Adrenal gland (tissue), 5 donors: ENCODE results near the gene FAM200B.

Experiments
- POLR2A ChIP-seq, 2 donors: fragments of 450-650 bp; IDR thresholded peaks; one replicate each; pipeline ENCODE4 v1.6.1; 2017; ENCODE audit warnings: antibody characterized with exemption in 2 of 2, mild to moderate bottlenecking in 2 of 2, moderate library complexity in 1 of 2
- TF ChIP-seq, protein P1 (sequence below), 6 experiments: fragments of 450-650 bp in 4 of 6; fragments of 200-600 bp in 2 of 6; sonication (generic) in 1 of 6; IDR thresholded peaks; 1 replicate in 5 of 6; 2 replicates in 1 of 6; pipeline versions ENCODE4 v1.5.1 to v1.8.0; 2016 to 2021; ENCODE audit warnings: antibody characterized with exemption in 6 of 6, mild to moderate bottlenecking in 2 of 6, moderate library complexity in 1 of 6
- donor health status: DM: no; HTN: no; CAD: no.

DNA sequence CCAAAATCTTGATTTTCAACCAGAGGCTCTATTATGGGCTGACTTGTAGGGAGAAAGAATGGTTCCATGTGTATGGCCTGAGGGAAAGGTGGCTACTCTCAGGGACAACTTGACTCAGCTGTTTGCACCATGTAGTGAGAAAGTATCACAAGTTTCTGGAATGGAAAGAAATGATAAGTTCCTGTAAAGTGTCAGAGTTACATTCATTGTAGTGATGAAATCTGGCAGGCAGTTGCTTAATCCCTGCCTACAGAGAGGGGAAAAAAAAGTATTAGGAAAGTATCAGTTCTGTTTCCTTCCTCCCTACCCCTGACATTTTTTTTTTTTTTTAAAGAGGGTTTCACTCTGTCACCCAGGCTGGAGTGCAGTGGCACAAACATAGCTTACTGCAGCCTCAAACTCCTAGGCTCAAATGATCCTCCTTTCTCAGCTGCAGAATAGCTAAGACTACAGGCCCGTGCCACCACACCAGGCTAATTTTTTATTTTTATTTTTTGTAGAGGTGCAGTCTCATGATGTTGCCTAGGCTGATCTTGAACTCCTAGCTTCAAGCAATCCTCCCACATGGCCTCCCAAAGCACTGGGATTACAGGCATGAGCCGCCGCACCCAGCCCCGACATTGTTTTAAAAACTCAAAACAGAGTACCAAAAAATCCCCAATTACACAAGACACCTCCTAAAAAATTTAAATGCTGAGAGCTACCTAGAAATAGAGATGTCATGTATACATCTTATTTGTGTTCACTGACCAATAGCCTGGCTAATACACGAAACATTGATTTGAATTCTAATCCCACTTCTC lies 21.7 kb upstream of the FAM200B start:
- TF ChIP-seq, protein P1, sequence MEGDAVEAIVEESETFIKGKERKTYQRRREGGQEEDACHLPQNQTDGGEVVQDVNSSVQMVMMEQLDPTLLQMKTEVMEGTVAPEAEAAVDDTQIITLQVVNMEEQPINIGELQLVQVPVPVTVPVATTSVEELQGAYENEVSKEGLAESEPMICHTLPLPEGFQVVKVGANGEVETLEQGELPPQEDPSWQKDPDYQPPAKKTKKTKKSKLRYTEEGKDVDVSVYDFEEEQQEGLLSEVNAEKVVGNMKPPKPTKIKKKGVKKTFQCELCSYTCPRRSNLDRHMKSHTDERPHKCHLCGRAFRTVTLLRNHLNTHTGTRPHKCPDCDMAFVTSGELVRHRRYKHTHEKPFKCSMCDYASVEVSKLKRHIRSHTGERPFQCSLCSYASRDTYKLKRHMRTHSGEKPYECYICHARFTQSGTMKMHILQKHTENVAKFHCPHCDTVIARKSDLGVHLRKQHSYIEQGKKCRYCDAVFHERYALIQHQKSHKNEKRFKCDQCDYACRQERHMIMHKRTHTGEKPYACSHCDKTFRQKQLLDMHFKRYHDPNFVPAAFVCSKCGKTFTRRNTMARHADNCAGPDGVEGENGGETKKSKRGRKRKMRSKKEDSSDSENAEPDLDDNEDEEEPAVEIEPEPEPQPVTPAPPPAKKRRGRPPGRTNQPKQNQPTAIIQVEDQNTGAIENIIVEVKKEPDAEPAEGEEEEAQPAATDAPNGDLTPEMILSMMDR (IDR thresholded peaks at IDR 0.05), result no peak
- TF ChIP-seq POLR2A (IDR thresholded peaks at IDR 0.05), result no peak
